Ishikawa (cell line): ENCODE results near the gene CHIC1.

Source experiments
- CEBPB ChIP-seq: IDR thresholded peaks from 2 replicates; pipeline ENCODE4 v1.6.1; 2012
- CREB1 ChIP-seq: IDR thresholded peaks from 2 replicates; pipeline ENCODE4 v1.6.1; 2012; ENCODE audit warnings: low read depth
- EGR1 ChIP-seq: IDR thresholded peaks from 2 replicates; pipeline ENCODE4 v1.6.1; 2012
- EP300 ChIP-seq: IDR thresholded peaks from 2 replicates; pipeline ENCODE4 v1.6.1; 2012; ENCODE audit warnings: borderline replicate concordance
- FOXM1 ChIP-seq: IDR thresholded peaks from 2 replicates; pipeline ENCODE4 v1.6.1; 2012; ENCODE audit warnings: low read depth, borderline replicate concordance
- MAX ChIP-seq: IDR thresholded peaks from 2 replicates; pipeline ENCODE4 v1.6.1; 2012
- NFIC ChIP-seq: IDR thresholded peaks from 2 replicates; pipeline ENCODE4 v1.6.1; 2012
- RAD21 ChIP-seq: IDR thresholded peaks from 2 replicates; pipeline ENCODE4 v1.6.1; 2012; ENCODE audit warnings: low read depth
- REST ChIP-seq: IDR thresholded peaks from 2 replicates; pipeline ENCODE4 v1.6.1; 2012; ENCODE audit warnings: low read depth, mild to moderate bottlenecking
- TAF1 ChIP-seq: IDR thresholded peaks from 2 replicates; pipeline ENCODE4 v1.6.1; 2012; ENCODE audit warnings: low read depth, mild to moderate bottlenecking
- TCF12 ChIP-seq: IDR thresholded peaks from 2 replicates; pipeline ENCODE4 v1.6.1; 2012; ENCODE audit warnings: low read depth
- TEAD4 ChIP-seq: IDR thresholded peaks from 2 replicates; pipeline ENCODE4 v1.6.1; 2012
- USF1 ChIP-seq: IDR thresholded peaks from 2 replicates; pipeline ENCODE4 v1.6.1; 2012
- YY1 ChIP-seq: IDR thresholded peaks from 2 replicates; pipeline ENCODE4 v1.6.1; 2012; ENCODE audit warnings: low read depth
- ZBTB7A ChIP-seq: IDR thresholded peaks from 2 replicates; pipeline ENCODE4 v1.6.1; 2012; ENCODE audit warnings: low read depth

CHIC1 gene

GRCh38 chrX:73615022-73615421 lies 52.0 kb downstream of the CHIC1 start:
- TF ChIP-seq ZBTB7A (no peak), TCF12 (no peak), CREB1 (no peak), FOXM1 (no peak), USF1 (no peak), NFIC (no peak), REST (no peak), RAD21 (no peak), YY1 (no peak), MAX (no peak), CEBPB (no peak), TEAD4 (no peak), EP300 (no peak), EGR1 (no peak), TAF1 (no peak)

GRCh38 chrX:73647212-73647611 lies 84.2 kb downstream of the CHIC1 start:
- TF ChIP-seq NFIC (no peak), FOXM1 (no peak), EP300 (no peak), CEBPB (no peak), EGR1 (no peak)

- no peak for TF ChIP-seq EP300
- no peak for TF ChIP-seq REST
- no peak for TF ChIP-seq EGR1
- no peak for TF ChIP-seq USF1
- TF ChIP-seq TCF12 = no peak
Measured at GRCh38 chrX:73647632-73648322, 84.8 kb downstream of the CHIC1 start.

- TF ChIP-seq NFIC = peak; percentile 16; the same call in 1 of the 2 replicates
- no peak for TF ChIP-seq ZBTB7A
- no peak for TF ChIP-seq TAF1
- no peak for TF ChIP-seq TCF12
- TF ChIP-seq RAD21 = no peak
Measured at GRCh38 chrX:73668779-73669178, 105.8 kb downstream of the CHIC1 start.

GRCh38 chrX:73681408-73681807 lies 118.4 kb downstream of the CHIC1 start:
- TF ChIP-seq EP300 = no peak
- TF ChIP-seq RAD21 = no peak
- TF ChIP-seq FOXM1 = no peak
- TF ChIP-seq EGR1 = no peak

- TF ChIP-seq NFIC (no peak), RAD21 (no peak), ZBTB7A (no peak), EP300 (no peak), TCF12 (no peak), EGR1 (no peak), REST (no peak)
Measured at GRCh38 chrX:73683236-73683859, 120.4 kb downstream of the CHIC1 start.
